ENCODE data around the gene UBALD2. TPM values are rescaled to one million over a fixed set of nuclear protein-coding genes. Genes with fewer than 3 reads are reported as not detected.
A peak's percentile ranks its signal among the peaks of the same experiment; 100 is the strongest.
"Not testable (repeated sequence)": the region's sequence is repeated elsewhere in the genome, so short reads cannot be mapped to it uniquely, and the experiment has no call there.

The UBALD2 gene
- total RNA-seq, 3 donors from 2014 or later, result 11.1 to 15.1 (median 13.0) TPM

- TF ChIP-seq, protein P1, sequence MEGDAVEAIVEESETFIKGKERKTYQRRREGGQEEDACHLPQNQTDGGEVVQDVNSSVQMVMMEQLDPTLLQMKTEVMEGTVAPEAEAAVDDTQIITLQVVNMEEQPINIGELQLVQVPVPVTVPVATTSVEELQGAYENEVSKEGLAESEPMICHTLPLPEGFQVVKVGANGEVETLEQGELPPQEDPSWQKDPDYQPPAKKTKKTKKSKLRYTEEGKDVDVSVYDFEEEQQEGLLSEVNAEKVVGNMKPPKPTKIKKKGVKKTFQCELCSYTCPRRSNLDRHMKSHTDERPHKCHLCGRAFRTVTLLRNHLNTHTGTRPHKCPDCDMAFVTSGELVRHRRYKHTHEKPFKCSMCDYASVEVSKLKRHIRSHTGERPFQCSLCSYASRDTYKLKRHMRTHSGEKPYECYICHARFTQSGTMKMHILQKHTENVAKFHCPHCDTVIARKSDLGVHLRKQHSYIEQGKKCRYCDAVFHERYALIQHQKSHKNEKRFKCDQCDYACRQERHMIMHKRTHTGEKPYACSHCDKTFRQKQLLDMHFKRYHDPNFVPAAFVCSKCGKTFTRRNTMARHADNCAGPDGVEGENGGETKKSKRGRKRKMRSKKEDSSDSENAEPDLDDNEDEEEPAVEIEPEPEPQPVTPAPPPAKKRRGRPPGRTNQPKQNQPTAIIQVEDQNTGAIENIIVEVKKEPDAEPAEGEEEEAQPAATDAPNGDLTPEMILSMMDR (IDR thresholded peaks at IDR 0.05), result no peak
- TF ChIP-seq POLR2AphosphoS5 (IDR thresholded peaks at IDR 0.05) (no peak), POLR2A (IDR thresholded peaks at IDR 0.05) (no peak)
- Histone ChIP-seq H3K9me3 (no peaks in the 10 kb centered on the region), H3K36me3 (no peaks in the 10 kb centered on the region), H3K27ac (no peak overlapping the region), H3K27me3 (no peaks in the 10 kb centered on the region), H3K4me1 (peaks cover 0 to 3% of the 10 kb centered on the region in 2 donors), H3K4me3 (no peak overlapping the region)
- no peak for DNase-seq (ENCODE audit: low spot score in 2 of 2)
- intact Hi-C loops (cut with DNase I; ENCODE audit: low total_unique reads), result no loop called here
Measured at GRCh38 chr17:76253841-76254240, 11.3 kb upstream of the UBALD2 start.

- peak in 1 of 2 donors; percentile 24 for DNase-seq (ENCODE audit: low spot score in 2 of 2)
- no peak overlapping the region for H3K4me3 ChIP-seq
- H3K36me3 ChIP-seq, result no peaks in the 10 kb centered on the region
- intact Hi-C loops (cut with DNase I; ENCODE audit: low total_unique reads), result no loop called here
- no peaks in the 10 kb centered on the region for H3K27me3 ChIP-seq
- H3K4me1 ChIP-seq, result peaks cover 0 to 3% of the 10 kb centered on the region in 2 donors
- TF ChIP-seq, protein P1 (IDR thresholded peaks at IDR 0.05), result no peak
- TF ChIP-seq POLR2A (IDR thresholded peaks at IDR 0.05) (no peak), POLR2AphosphoS5 (IDR thresholded peaks at IDR 0.05) (no peak)
- no peaks in the 10 kb centered on the region for H3K9me3 ChIP-seq
- H3K27ac ChIP-seq, result no peak overlapping the region
Measured at GRCh38 chr17:76254275-76254674, 10.9 kb upstream of the UBALD2 start.

- no peak overlapping the region for H3K27ac ChIP-seq
- TF ChIP-seq POLR2A (IDR thresholded peaks at IDR 0.05), result no peak
- TF ChIP-seq POLR2AphosphoS5 (IDR thresholded peaks at IDR 0.05), result no peak
- TF ChIP-seq, protein P1 (IDR thresholded peaks at IDR 0.05), result no peak
- no peak for DNase-seq (ENCODE audit: low spot score in 2 of 2)
- H3K4me3 ChIP-seq, result no peak overlapping the region
- H3K9me3 ChIP-seq, result no peaks in the 10 kb centered on the region
- no peaks in the 10 kb centered on the region for H3K36me3 ChIP-seq
- H3K4me1 ChIP-seq, result peaks cover 0 to 3% of the 10 kb centered on the region in 2 donors
- intact Hi-C loops (cut with DNase I; ENCODE audit: low total_unique reads), result no loop called here
- no peaks in the 10 kb centered on the region for H3K27me3 ChIP-seq
Measured at GRCh38 chr17:76255801-76256429, 9.2 kb upstream of the UBALD2 start.

- H3K27ac ChIP-seq; H3K27me3 ChIP-seq; intact Hi-C loops (cut with DNase I; ENCODE audit: low total_unique reads); H3K4me3 ChIP-seq; H3K9me3 ChIP-seq; H3K36me3 ChIP-seq; DNase-seq (ENCODE audit: low spot score in 2 of 2); H3K4me1 ChIP-seq: not testable (repeated sequence)
Measured at GRCh38 chr17:76256430-76257050, 8.6 kb upstream of the UBALD2 start.

- TF ChIP-seq POLR2AphosphoS5 (IDR thresholded peaks at IDR 0.05) (no peak), POLR2A (IDR thresholded peaks at IDR 0.05) (no peak)
- TF ChIP-seq, protein P1 (IDR thresholded peaks at IDR 0.05), result no peak
- peaks cover 0 to 14% of the 10 kb centered on the region in 2 donors for H3K4me1 ChIP-seq
- no peaks in the 10 kb centered on the region for H3K27me3 ChIP-seq
- H3K4me3 ChIP-seq, result no peak overlapping the region
- DNase-seq (ENCODE audit: low spot score in 2 of 2), result no peak
- intact Hi-C loops (cut with DNase I; ENCODE audit: low total_unique reads), result no loop called here
- no peaks in the 10 kb centered on the region for H3K9me3 ChIP-seq
- H3K27ac ChIP-seq, result peak overlapping the region in 1 of 2 donors; percentile 77
- H3K36me3 ChIP-seq, result no peaks in the 10 kb centered on the region
Measured at GRCh38 chr17:76260220-76260619, 4.9 kb upstream of the UBALD2 start.

Data from breast epithelium (tissue), 4 donors.